GM18873 (cell line): ENCODE measurements around the gene KCNH3.
"Not testable (repeated sequence)": the region's sequence is repeated elsewhere in the genome, so short reads cannot be mapped to it uniquely, and the experiment has no call there.

Experiments
- ATAC-seq: cut with Tn5 transposase; IDR thresholded peaks from one replicate; pipeline ENCODE4 v1.9.1; 2021; ENCODE audit warnings: mild to moderate bottlenecking, moderate library complexity, moderate number of reproducible peaks; ENCODE audit not compliant: unreplicated experiment, low FRiP score

KCNH3 gene

DNA sequence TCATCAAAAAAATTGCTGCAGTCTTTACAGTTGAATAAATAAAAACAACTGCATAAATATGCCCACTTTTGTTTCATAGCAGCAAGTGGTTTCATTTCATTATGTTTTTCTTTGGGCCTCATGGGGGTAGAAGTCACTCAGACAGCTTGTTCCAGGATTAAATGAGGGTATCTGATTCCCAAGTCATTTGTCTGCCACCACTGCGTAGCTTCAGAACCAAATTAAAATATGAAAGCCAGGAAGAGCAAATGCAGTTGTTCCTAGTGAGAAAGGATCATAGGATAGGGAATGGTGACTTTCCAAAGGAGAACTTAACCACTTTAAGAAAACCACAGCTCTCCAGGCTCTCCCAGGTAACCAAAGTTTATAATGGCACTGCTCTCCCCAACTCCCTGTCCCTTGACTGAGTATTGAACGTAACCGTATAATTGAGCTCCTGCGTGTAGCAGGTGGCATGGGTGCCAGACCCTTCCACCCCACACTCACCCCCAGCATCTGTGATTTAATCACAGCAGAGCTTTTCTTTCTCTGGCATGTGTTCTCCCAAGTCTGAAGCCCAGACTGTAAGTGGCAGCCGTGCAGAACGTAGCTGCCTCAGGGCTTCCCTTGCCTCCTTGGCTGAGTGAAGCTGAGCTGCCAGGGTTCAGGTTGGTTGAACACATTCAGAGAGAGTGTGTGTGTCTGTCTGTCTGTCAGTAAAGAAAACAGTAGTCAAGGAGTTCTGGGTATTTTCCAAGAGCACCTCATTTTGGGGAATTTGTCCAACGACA lies 11.3 kb upstream of the KCNH3 start:
- no peak for ATAC-seq

DNA sequence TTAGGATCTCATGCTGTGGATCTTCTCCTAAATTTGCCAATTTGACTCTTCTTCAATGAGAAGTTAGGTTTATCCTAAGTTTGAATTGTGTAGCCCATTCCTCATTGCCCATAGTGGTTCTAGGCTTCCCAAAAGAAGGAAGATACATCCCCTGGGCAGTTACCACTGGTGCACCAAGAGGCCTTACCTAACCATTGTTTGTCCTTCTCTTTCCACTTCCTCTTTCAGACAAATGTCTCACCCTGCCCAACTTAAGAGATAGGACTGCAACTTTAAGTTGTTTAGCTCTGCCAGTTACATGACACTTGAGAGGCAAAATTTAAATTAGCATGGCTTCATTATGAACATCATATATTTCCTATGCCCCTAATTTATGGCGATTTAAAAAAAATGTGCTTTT lies 9.4 kb upstream of the KCNH3 start:
- no peak for ATAC-seq

DNA sequence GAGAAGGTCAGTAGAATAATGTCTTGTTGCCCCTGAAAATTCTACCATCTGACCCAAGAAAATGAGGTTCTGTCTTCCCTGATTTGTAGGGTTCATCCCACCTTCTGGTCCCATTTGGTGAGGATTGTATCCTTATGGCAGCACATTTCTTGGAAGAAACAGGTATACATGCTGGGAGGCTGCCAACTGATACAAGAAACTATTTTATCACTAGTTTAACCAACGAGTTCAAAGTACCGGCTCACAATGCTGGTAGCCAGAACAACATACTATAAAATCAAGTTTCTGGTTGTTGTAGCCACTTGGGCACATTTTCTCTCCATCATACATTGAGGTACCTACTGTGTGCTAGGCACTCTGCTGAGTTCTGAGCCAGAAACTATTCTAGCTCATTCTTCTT lies 7.1 kb upstream of the KCNH3 start:
- no peak for ATAC-seq

DNA sequence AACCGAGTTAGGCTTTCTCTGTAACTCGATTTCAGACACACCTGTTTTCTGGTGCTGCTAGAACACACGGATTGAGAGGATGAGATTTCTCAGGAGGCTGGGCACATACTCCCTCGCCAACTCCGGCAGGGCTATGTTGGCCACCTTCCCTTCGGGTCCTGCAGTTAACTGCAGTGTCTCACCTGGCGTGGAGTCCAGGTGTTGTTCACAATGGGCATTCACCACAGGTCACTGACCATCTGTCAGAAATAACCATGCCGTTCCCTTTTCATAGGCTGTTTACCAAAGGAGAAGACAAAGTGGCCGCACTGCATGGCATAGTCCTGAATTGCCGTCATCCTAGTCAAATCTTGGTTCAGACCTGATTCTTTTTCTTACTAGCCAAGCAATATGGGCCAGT lies 5.5 kb upstream of the KCNH3 start:
- no peak for ATAC-seq

DNA sequence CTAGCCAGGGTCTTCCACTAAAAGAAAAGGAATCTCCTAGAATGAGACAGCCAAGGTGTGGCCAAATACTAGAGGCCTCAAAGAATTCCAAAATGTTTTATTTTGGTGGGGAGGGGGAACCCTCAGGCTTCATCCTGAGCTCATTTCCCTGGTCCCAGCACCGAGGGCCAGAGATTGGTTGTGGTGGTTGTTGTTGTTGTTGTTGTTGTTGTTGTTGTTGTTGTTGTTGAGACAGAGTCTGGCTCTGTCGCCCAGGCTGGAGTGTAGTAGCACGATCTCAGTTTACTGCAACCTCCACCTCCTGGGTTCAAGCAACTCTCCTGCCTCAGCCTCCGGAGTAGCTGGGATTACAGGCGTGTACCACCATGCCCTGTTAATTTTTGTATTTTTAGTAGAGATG lies 4.7 kb upstream of the KCNH3 start:
- ATAC-seq, result not testable (repeated sequence)

DNA sequence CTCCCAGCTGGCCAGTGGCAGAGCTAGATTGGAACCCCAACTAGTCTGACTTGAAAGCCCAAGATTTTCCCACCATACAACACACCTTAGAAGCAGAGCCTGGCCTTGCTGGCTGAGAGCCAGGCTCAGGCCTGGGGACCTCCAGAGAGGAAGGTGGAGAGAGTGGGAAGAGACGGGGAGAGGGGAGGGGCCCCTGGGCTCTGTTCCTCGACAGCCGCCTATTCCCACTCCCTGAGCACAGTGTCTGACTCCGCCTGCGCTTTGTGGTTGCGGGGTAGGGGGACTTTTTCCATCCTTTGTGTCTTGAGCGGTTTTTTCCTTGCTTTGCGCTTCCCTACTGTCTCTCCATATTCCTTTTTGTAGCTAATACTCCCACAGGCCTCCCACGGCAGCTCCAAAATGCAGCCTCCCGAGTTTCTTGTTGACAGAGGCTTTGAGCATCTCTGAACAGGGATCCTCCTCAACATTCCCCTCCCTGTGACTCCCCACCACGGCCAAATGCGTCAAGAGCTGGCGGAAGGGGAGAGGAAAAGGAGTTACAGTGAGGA lies 4.0 kb upstream of the KCNH3 start:
- ATAC-seq, result no peak

DNA sequence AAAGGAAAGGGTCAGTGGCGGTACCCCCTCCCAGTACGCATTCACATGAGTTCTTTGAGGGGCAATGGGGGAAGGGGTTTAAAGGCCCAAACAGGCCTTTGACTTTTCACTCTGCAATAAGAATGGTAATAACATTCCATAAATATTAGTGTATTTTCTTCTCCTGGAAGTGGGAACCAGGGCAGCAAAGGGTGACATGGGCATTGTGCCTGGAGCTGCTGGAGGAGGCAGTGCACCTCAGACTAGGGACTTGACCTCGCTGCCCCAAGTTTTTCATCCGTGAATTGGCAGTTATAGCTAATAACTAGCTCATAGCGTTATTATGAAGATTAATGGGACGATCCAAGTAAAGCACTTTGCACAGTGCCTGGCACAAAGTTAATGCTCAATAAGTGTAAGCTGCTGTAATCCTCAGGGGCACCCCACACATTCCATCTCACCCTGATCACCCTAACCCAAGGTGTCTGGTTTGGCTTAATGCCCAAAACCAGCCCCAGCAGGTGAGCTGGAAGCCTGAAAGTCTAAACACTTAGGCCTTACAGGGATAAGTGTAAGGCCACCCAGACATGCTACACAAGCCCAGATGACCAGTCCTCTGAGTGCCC lies 2.8 kb upstream of the KCNH3 start:
- no peak for ATAC-seq

DNA sequence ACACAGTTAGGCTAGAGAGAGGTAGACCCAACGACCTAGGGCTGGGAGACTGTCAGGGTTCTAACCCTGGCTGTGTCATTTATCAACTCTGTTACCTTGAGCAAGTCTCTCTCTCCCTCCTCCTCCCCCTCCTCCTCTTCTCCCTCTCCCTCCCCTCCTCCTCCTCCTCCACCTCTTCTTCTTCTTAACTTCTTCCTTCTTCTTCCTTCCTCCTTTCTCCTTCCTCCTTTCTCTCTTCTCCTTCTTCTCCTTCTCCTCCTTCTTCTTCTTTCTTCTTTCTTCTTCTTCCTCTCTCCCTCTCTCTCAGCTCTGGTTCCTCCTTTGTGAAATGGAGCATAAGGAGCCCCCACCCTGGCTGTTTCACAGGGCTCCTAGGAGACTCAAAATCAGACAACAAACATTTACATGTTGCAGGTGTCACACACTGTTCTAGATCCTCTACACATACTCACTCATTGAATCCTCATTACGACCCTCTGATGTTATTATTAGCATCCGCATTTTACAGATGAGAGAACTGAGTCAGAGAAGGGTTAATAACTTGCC lies 2.2 kb upstream of the KCNH3 start:
- ATAC-seq, result no peak

DNA sequence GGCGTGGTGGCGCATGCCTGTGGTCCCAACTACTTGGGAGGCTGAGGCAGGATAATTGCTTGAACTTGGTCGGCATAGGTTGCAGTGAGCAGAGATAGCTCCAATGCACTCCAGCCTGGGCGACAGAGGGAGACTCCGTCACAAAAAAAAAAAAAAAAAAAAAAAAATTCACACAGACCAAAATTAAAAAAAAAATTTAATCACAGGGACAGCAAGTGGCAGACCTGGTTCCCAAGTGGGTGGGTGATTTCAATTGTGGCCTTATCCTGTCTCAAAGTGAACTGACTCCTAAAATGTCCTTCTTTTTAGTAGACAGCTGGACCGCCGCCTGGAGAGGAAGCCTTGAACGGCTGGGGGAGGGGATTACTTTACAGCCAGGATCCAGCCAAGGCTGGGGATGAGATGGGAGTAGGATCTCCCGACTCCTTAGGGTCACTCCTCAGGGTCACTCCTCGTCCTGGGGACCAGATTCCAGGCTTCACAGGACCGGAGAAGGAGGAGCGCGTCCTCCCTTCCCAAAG lies 1.5 kb upstream of the KCNH3 start:
- no peak for ATAC-seq

DNA sequence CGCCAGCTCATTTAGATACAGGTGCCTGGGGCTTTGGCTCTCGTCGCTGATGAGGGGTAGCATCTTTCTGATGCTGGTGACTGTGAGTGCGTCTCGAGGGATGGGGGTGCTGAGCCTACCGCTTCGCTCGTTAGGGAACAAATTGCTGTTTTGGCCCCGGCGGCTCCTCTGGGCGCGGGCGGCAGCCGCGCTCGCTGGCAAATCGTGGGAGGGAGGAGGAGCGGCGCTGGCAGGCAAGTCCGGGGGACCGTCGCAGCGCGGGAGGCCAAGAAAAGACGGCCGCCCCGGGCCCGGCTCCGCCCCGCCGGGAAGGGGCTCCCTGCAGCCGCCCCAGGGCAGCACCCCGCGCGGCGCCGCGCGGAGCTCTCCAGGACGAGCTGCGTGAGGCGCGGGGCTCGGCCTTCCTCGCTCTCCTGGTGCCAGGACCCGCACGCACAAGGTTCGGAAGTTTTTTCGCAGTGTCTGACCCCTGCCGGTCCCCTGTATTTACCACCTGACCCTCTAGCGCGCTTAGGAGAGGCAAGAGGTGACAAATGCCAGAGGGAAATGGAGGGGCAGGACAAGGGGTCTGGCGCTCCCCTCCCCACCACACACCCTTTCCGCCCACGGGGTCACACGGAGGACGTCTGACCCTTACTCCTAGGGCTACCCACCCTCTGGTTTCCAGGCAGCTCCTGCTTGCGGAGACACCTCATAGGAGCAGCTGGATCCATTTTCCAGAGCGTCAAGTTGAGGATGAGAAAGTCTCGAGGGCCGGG lies 899 bp upstream of the KCNH3 start:
- no peak for ATAC-seq

DNA sequence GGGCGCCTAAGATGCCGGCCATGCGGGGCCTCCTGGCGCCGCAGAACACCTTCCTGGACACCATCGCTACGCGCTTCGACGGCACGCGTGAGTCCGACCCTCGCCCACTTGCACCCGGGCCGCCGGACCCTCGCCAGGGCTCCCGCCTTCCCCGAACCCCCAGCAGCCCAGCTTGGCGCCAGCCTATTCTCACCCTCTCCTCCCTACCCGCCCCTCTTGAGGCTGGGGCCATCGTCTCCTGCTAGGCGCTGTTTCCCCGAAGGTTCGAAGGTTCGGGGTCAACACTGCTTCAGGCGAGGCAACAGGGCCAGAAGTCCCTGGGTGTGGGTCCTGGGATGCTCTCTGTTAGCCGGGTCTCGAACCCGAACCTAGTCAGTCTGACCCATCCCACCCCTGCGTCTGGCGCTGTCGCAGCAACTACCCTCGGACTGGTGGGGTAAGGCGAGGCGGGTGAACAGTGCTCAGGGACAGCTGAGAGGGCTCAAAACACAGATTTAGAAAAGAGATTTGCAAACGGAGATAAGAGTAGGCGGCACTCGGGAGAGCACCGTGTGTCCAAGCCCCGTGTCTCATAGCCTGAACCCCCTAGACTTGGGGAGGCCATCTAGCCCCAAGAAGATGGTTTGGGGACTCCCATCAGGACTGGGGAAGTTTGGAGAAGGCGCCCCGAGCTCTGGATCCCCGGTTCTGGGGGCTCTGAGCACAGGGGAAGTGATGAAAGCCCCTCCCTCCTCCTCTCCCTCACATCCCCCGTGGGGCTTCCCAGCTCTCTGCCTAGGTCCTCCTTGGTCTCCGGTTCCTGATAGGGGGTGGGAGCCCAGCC lies 787 bp downstream of the KCNH3 start:
- ATAC-seq, result no peak

DNA sequence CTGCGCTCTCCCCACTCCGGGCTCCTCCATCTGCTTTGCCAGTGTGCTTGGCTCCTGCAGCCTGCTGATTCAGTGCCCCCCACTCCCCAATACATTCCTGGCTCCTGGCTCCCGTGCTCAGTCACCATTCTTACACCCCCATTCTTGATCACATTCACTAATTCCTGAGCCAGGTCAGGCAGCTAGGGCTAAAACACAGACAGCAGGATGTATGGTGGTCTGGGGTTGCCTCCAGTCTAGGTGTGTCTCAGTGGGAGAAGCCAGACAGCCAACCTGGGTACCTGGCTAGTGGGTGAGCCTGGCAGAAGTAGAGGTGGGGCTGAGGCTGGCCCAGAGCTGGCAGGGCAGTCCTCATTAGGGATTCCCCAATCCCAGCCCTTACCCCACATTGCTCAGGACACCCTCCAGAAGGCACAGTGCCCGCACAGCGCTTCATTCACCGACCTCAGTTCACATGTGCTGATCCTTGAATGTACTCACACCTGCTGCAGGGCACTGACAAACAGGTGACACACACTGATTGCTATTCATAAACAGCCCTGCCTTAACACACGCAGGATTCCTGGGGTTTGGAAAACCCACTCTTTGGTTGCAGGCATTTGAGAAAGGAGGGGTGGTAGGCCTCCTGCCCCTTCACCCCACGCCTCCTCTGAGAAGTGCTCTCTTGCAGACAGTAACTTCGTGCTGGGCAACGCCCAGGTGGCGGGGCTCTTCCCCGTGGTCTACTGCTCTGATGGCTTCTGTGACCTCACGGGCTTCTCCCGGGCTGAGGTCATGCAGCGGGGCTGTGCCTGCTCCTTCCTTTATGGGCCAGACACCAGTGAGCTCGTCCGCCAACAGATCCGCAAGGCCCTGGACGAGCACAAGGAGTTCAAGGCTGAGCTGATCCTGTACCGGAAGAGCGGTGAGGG lies 1.7 kb downstream of the KCNH3 start:
- no peak for ATAC-seq

DNA sequence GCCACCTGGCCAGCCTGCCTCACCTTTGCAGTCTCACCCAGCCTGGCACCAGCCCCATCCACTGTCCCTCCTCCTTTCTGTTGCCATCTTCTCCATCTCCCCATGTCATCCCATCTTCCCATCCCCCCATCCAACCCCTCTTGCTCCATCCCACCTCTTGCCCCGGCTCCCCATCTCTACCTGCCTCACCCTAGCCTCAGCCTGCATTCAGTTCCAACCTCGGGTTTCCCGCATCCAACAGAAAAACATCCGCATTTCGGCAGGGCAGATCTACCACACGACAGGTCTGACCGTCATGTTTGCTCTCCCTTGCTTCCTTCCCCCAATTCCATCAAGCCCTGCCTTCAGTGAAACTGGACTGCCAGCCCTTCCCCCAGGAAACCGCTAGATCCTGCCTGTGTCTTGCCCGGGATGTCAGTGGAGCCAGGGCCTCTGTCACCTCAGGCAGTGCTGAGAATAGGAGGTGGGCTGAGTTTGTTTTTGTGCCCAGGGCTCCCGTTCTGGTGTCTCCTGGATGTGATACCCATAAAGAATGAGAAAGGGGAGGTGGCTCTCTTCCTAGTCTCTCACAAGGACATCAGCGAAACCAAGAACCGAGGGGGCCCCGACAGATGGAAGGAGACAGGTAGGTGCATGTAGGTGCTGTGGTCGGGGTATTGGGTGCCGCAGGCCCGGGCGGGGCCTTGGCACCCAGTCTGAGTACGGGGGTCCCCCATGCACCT lies 2.5 kb downstream of the KCNH3 start:
- no peak for ATAC-seq

DNA sequence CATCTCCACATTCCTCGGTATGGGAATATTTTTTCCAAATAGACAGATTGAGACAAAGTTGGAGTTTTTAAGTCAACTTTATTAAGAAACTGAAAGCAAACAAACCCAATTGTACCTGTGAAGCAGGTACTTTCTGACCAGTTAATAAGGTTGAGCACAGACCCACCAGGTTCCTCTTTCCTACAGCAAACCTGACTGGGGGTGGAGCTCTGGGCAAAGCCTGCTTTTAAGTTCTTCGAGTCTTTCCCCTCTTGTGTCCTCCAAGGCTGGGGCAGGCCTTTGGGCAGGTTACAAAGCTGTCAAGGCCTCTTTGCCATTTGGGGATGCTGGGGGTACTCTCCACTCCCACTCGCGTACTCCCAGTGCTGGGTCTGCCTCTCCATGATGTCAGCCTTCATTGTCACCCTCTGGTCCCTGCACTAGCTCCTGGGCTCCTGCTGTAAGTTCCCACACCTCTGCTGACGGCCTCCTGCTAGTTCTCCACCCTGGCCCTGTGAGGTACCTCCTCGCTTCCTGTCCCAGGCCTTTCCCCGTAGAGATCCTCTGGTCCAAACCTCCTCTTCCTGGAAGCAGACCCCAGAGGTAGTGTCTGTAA lies 3.2 kb downstream of the KCNH3 start:
- ATAC-seq, result no peak

DNA sequence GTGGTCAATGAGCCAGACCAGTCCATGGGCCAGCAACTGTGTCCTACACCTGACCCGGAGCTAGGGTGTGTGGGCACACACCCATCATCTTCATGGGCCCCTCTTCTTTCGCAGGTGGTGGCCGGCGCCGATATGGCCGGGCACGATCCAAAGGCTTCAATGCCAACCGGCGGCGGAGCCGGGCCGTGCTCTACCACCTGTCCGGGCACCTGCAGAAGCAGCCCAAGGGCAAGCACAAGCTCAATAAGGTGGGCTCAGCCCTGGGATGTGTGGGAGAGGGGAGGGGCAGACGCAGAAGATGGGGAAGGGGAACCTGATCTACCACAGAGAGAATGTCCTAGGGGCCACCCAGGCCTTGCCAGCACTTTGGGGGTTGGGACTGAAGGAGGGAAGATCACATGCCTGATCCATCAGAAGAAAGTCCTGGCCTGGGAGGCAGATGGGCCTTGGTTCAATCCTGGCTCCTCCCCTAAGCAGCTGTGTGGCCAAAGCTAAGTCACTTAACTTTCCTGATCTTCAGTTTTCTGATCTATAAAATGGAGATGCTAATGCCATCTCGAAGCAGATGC lies 3.8 kb downstream of the KCNH3 start:
- no peak for ATAC-seq

DNA sequence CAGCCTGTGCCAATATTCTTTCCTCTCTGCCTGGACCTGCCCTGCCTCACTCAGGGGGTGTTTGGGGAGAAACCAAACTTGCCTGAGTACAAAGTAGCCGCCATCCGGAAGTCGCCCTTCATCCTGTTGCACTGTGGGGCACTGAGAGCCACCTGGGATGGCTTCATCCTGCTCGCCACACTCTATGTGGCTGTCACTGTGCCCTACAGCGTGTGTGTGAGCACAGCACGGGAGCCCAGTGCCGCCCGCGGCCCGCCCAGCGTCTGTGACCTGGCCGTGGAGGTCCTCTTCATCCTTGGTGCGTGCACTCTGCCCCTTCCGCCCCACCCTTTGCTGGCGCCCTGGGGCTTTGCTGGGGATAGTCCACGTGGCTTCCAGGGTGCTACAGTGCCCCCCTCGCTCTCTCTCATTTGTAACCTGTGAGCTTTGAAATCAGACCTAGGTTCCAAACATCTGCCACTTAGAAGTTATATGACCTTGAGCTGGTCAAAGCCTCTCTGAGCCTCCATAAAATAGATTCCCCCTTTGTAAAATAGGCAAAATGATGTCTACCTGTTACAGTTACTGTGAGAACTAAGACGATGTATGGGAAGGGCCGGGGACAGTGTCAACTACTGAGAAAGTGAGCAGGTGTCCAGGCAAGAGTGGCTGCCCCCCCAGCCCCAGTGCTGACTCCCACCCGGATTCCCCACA lies 4.5 kb downstream of the KCNH3 start:
- no peak for ATAC-seq
